NB4 (cell line): ENCODE results near the gene ZNF205.

Experiments
- CTCF ChIP-seq: IDR thresholded peaks from one replicate; pipeline ENCODE4 v1.5.1; 2012; ENCODE audit warnings: low read depth, low read length
- MAX ChIP-seq: IDR thresholded peaks from 2 replicates; pipeline ENCODE4 v1.6.1; 2011; ENCODE audit warnings: low read depth, low read length
- MYC ChIP-seq: IDR thresholded peaks from 2 replicates; pipeline ENCODE4 v1.6.1; 2011; ENCODE audit warnings: low read depth, low read length
- POLR2A ChIP-seq: IDR thresholded peaks from 2 replicates; pipeline ENCODE4 v1.6.1; 2011; ENCODE audit warnings: mild to moderate bottlenecking; ENCODE audit not compliant: insufficient read length; ENCODE audit errors: extremely low read depth

- no peak for TF ChIP-seq CTCF
- no peak for TF ChIP-seq POLR2A
- no peak for TF ChIP-seq MYC
- no peak for TF ChIP-seq MAX
These were observed 26.0 kb downstream of the ZNF205 start for GRCh38 chr16:3138342-3138741.
